Lower leg skin (tissue), 4 donors: ENCODE results near the gene NSUN3. TPM values are rescaled to one million over a fixed set of nuclear protein-coding genes. Genes with fewer than 3 reads are reported as not detected.
"Not testable (repeated sequence)": the region's sequence is repeated elsewhere in the genome, so short reads cannot be mapped to it uniquely, and the experiment has no call there.

Experiments
- DNase-seq, 2 donors: peaks; one replicate each; pipeline ENCODE4 v3.0.0-alpha.2; 2019; ENCODE audit warnings: low spot score in 2 of 2
- H3K4me3 ChIP-seq: fragments of 200-600 bp; sonication (generic); 2 replicates; pipeline ENCODE4 v1.5.1; 2017; ENCODE audit warnings: mild to moderate bottlenecking, low read depth; ENCODE audit not compliant: poor library complexity, severe bottlenecking
- CTCF ChIP-seq, 3 donors: fragments of 450-650 bp; IDR thresholded peaks; one replicate each; pipeline ENCODE4 v1.5.1; 2016; ENCODE audit warnings: antibody characterized with exemption in 3 of 3, mild to moderate bottlenecking in 3 of 3, moderate library complexity in 2 of 3
- POLR2A ChIP-seq, 2 donors: fragments of 450-650 bp; IDR thresholded peaks; one replicate each; pipeline ENCODE4 v1.6.1; 2016 to 2017; ENCODE audit warnings: antibody characterized with exemption in 2 of 2, mild to moderate bottlenecking in 1 of 2, moderate library complexity in 1 of 2
- WGBS, 2 donors: methylation state at CpG; one replicate each; pipeline ENCODE4 v1.1.5; 2018; 5-methylcytosine and 5-hydroxymethylcytosine counted together
- intact Hi-C: fragments of 100-400 bp; cut with DNase I; formaldehyde crosslinking; loops from one replicate; pipeline ENCODE4 v1.15.0; 2023; ENCODE audit warnings: low total_unique reads
- total RNA-seq, 4 donors: library from RNA; depleted of rRNA; stranded (reverse); fragments of >200 nt; gene quantifications; one replicate each; pipeline ENCODE4 v1.1.0, GENCODE V29; 2016

NSUN3 gene
- total RNA-seq, 4 donors from 2014 or later = 5.1 to 14.1 (median 8.6) TPM

- no peak for DNase-seq
- TF ChIP-seq CTCF (IDR thresholded peaks at IDR 0.05) = no peak
- no peak for TF ChIP-seq POLR2A (IDR thresholded peaks at IDR 0.05)
- H3K4me3 ChIP-seq = no peak overlapping the region
- intact Hi-C loops = no loop called here
- WGBS, 2 donors = 47 to 58% methylated on average over 2 of the region's 2 CpGs
Measured at GRCh38 chr3:94026623-94027022, 36.2 kb upstream of the NSUN3 start.

- DNase-seq = peak in 1 of 2 donors; percentile 30
- no peak within 1 kb of the TSS for H3K4me3 ChIP-seq
- TF ChIP-seq POLR2A (IDR thresholded peaks at IDR 0.05) (no peak), CTCF (IDR thresholded peaks at IDR 0.05) (no peak)
- 44 to 49% methylated on average over 8 of the region's 8 CpGs for WGBS, 2 donors
- intact Hi-C loops = no loop called here
Measured at GRCh38 chr3:94028093-94028837, 34.6 kb upstream of the NSUN3 start, which contains the start of gene STX19. Gene STX19 (minus strand): TSS chr3:94028597. CDS start chr3:94015269, 13,328 bp downstream.

- TF ChIP-seq CTCF (IDR thresholded peaks at IDR 0.05) (no peak), POLR2A (IDR thresholded peaks at IDR 0.05) (no peak)
- intact Hi-C loops = no loop called here
- no peak overlapping the region for H3K4me3 ChIP-seq
- 82 to 86% methylated on average over 3 of the region's 3 CpGs for WGBS, 2 donors
- no peak for DNase-seq
Measured at GRCh38 chr3:94036909-94037507, 25.9 kb upstream of the NSUN3 start.

GRCh38 chr3:94043285-94043684 lies 19.6 kb upstream of the NSUN3 start:
- intact Hi-C loops = no loop called here
- 90 to 93% methylated on average over 1 of the region's 1 CpG for WGBS, 2 donors
- TF ChIP-seq CTCF (IDR thresholded peaks at IDR 0.05) (no peak), POLR2A (IDR thresholded peaks at IDR 0.05) (no peak)
- DNase-seq = no peak
- no peak overlapping the region for H3K4me3 ChIP-seq

GRCh38 chr3:94044100-94044936 lies 18.5 kb upstream of the NSUN3 start:
- intact Hi-C loops, H3K4me3 ChIP-seq: not testable (repeated sequence)
- DNase-seq = peak in 1 of 2 donors; percentile 70
- whole genome bisulfite sequencing, 2 donors = 96 to 98% methylated on average over 31 to 37 of the region's 61 CpGs

- 99% methylated on average over 2 of the region's 2 CpGs for WGBS, 2 donors
- H3K4me3 ChIP-seq = no peak overlapping the region
- no peak for TF ChIP-seq CTCF (IDR thresholded peaks at IDR 0.05)
- no peak for TF ChIP-seq POLR2A (IDR thresholded peaks at IDR 0.05)
- intact Hi-C loops = no loop called here
- DNase-seq = no peak
Measured at GRCh38 chr3:94046533-94046932, 16.3 kb upstream of the NSUN3 start.
